HG03108 (cell line): ENCODE data around the gene ZNF12.
"Not testable (repeated sequence)": the region's sequence is repeated elsewhere in the genome, so short reads cannot be mapped to it uniquely, and the experiment has no call there.

ENCODE experiments used
- ATAC-seq: cut with Tn5 transposase; IDR thresholded peaks from one replicate; pipeline ENCODE4 v1.9.1; 2021; ENCODE audit warnings: moderate library complexity; ENCODE audit not compliant: unreplicated experiment

The ZNF12 gene

GRCh38 chr7:6700793-6701192, 6.0 kb downstream of the ZNF12 start:
- no peak for ATAC-seq

- no peak for ATAC-seq
Observed at GRCh38 chr7:6691609-6692106, 15.1 kb downstream of the ZNF12 start.

- no peak for ATAC-seq
Observed at GRCh38 chr7:6691103-6691502, 15.6 kb downstream of the ZNF12 start.

DNA sequence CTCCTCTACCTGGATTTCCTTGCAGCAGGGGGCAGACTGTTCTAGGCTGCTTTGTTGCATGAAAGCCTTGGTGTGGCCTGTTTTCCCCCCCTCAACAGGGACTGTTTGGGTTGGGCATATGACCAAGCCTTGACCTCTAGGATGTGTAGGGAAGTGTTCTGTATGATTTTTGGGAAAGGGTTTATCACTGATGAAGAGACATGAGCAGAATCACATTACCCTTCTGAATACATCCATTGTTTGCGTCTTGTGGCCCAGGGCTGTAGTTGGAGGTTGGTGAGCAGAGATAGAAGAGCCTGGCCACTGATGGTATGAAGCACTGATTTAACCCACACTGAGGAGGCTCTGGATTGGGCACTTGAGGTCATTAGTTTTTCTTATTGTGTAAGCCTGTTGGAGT, 26.6 kb downstream of the ZNF12 start:
- ATAC-seq = no peak

DNA sequence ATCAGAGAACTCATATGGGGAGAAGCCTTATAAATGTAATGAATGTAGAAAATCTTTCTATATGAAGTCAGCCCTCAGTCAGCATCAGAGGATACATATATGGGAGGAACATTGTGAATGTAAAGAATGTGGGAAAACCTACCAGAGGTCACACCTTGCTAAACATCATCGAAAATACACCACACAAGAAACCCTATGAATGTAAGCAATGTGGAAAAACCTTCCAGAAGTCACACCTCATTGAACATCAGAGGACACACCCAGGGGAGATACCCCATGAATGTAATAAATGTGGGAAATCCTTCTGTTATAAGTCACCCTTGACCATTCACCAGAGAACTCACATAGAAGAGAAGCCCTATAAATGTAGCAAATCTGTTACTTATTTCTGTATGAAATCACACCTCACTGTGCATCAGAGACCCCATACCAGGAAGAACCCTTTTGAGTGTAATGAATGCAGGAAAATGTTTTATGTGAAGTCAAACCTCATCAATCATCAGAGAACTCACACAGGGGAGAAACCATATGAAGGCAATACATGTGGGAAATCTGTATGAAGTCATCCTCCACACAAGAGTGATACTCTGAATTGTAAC, 30.8 kb downstream of the ZNF12 start:
- ATAC-seq = no peak

DNA sequence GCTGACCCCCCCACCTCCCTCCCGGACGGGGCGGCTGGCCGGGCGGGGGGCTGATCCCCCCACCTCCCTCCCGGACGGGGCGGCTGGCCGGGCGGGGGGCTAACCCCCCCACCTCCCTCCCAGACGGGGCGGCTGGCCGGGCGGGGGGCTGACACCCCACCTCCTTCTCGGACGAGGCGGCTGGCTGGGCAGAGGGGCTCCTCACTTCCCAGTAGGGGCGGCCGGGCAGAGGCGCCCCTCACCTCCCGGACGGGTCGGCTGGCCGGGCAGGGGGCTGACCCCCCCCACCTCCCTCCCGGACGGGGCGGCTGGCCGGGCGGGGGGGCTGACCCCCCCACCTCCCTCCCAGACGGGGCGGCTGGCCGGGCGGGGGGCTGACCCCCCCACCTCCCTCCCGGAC, 35.9 kb downstream of the ZNF12 start:
- not testable (repeated sequence) for ATAC-seq

GRCh38 chr7:6658618-6659345, 48.0 kb downstream of the ZNF12 start:
- ATAC-seq = no peak

GRCh38 chr7:6656413-6656812, 50.3 kb downstream of the ZNF12 start:
- no peak for ATAC-seq

DNA sequence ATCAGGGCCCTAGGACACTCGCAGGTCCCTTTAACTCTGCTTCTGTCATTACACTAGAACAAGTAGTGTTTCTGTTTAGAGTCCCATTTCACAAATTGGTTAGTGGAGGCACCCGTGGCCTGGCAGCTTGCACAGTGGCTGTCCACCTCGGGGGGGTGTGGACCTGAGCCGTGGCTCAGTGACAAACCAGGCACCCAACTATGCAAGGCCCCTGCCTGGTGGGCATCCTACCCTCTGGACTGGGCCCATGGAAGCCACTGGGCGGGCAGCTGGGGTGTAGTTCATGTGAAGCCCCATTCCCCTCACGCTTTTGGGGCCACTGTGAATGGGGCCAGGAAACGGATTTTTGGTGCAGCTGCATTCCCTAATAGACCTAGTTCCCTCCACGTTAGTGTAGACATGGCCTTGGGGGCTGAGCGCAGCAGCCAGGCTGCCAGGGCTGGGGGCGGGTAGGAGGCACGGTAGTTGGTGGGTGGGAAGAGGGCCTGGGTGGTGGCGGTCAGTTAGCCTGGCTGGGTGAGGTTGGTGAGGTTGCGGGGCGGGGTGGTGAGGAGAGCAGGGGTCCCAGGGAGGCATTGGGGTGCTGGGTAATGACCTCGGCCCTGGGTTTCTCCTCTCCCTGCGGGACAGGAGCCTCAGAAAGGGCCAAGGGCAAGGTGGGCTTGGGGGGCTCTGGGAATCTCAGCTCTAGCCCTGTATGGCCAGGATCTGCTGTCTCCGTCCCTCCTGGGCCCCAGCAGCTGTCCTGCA, 50.9 kb downstream of the ZNF12 start:
- ATAC-seq = no peak

GRCh38 chr7:6654842-6655610, 51.7 kb downstream of the ZNF12 start:
- no peak for ATAC-seq

- ATAC-seq = no peak
Observed at GRCh38 chr7:6654113-6654841, 52.5 kb downstream of the ZNF12 start.

GRCh38 chr7:6653071-6654003, 53.4 kb downstream of the ZNF12 start:
- ATAC-seq = no peak

DNA sequence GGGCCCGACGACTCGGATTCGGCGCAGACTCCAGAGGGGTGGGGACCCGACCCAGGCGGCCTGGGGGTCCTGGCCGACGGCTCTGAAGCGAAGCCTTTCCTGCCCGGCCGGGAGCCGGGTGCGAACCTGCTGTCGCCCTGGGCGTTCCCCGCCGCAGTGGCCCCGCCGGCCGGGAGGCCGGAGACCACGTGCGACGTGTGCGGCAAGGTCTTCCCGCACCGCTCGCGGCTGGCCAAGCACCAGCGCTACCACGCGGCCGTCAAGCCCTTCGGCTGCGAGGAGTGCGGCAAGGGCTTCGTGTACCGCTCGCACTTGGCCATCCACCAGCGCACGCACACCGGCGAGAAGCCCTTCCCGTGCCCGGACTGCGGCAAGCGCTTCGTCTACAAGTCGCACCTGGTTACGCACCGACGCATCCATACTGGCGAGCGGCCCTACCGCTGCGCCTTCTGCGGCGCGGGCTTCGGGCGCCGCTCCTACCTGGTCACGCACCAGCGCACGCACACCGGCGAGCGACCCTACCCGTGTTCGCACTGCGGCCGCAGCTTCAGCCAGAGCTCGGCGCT, 54.2 kb downstream of the ZNF12 start:
- no peak for ATAC-seq

GRCh38 chr7:6651851-6652445, 54.8 kb downstream of the ZNF12 start:
- no peak for ATAC-seq

- ATAC-seq = no peak
Observed at GRCh38 chr7:6650521-6651011, 56.2 kb downstream of the ZNF12 start.

DNA sequence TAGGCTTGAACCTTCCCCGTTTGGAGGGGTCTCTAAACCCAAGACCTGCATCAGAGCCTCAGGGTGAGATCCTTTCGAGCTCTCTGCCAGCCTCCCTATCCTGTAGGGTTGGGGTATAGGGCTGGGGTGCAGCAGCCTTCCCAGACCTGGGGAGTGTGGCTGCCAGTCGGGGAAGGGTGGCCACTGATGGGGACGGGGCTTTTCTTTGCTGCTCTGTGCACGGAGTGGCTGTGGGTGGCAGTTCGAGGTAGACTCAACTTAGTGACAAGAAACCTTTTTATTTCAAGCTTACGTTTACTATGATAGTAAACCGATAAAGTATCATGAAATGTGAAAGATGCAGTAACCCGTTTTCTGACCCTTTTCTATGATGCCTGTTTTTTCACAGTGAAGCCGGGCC, 56.7 kb downstream of the ZNF12 start:
- ATAC-seq = no peak

DNA sequence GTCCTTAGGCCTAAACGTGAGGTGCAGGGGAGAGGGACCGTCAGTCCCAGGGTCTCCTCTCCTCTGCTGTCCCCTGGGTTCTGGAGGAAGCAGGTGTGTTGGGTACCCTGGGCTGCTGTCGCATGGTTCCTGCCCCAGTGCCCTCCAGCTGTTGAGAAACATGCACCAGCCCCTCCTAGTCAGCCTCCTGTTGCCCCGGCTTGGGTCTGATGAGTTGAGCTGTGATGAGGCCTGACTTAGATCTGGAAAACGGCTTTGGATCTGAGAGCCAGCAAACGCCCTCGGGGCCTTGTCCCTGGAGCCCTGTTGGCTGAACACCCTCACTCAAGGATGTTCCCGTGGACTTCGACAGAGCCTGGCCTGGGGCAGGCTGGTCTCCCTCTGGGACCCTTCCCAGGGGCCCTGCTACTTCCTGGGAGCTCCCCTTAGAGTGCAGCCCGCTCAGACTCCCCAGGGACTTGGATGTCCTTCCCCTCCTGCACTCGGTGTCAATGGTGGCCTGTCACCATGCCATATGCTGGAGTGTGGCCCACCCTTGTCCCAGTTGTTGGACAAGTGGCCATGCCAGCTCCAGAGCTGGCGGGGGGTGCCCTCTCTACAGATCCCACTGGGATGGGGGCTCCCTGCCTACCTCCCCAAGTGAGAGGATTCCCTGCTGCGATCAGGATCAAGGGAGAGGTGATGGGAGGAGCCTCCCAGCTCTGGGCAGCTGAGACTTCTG, 57.3 kb downstream of the ZNF12 start:
- no peak for ATAC-seq

- ATAC-seq = no peak
Observed at GRCh38 chr7:6648815-6649104, 58.0 kb downstream of the ZNF12 start.
